HG03196 (cell line): Measurements from ENCODE around the gene TLR7.

Source experiments
- ATAC-seq: cut with Tn5 transposase; IDR thresholded peaks from one replicate; pipeline ENCODE4 v1.9.1; 2021; ENCODE audit not compliant: unreplicated experiment

Gene TLR7

GRCh38 chrX:12922599-12922919 is 55.7 kb downstream of the TLR7 start:
- ATAC-seq: no peak

- no peak for ATAC-seq
These were observed 62.8 kb downstream of the TLR7 start for GRCh38 chrX:12929701-12930100.

GRCh38 chrX:12930150-12930549 is 63.3 kb downstream of the TLR7 start:
- ATAC-seq: no peak

- no peak for ATAC-seq
These were observed 65.4 kb downstream of the TLR7 start for GRCh38 chrX:12932244-12932643.

GRCh38 chrX:12934850-12935249 is 68.0 kb downstream of the TLR7 start:
- no peak for ATAC-seq

GRCh38 chrX:12936947-12937346 is 70.1 kb downstream of the TLR7 start:
- ATAC-seq: no peak
